ENCODE data around the gene MBIP.
"Not testable (repeated sequence)": the region's sequence is repeated elsewhere in the genome, so short reads cannot be mapped to it uniquely, and the experiment has no call there.

Gene MBIP

GRCh38 chr14:36341811-36342210 lies 21.4 kb upstream of the MBIP start:
- H3K27ac ChIP-seq (ENCODE audit: low read depth in 2 of 2, low read length in 2 of 2); H3K9me3 ChIP-seq (ENCODE audit: control insufficient read depth in 2 of 2, low read length in 2 of 2); H3K36me3 ChIP-seq (ENCODE audit: control insufficient read depth in 2 of 2, insufficient read depth in 2 of 2, low read length in 2 of 2); H3K4me3 ChIP-seq (ENCODE audit: low read length in 2 of 2); H3K4me1 ChIP-seq (ENCODE audit: control insufficient read depth in 2 of 2, insufficient read depth in 2 of 2, low read length in 2 of 2); H3K9ac ChIP-seq (ENCODE audit: low read depth in 1 of 2, low read length in 2 of 2); H3K27me3 ChIP-seq (ENCODE audit: control insufficient read depth in 2 of 2, insufficient read depth in 2 of 2, low read length in 2 of 2): not testable (repeated sequence)

- Histone ChIP-seq H3K27ac (ENCODE audit: low read depth in 2 of 2, low read length in 2 of 2) (no peak overlapping the region), H3K4me1 (ENCODE audit: control insufficient read depth in 2 of 2, insufficient read depth in 2 of 2, low read length in 2 of 2) (no peaks in the 10 kb centered on the region), H3K4me3 (ENCODE audit: low read length in 2 of 2) (no peak overlapping the region), H3K27me3 (ENCODE audit: control insufficient read depth in 2 of 2, insufficient read depth in 2 of 2, low read length in 2 of 2) (peaks cover 0 to 5% of the 10 kb centered on the region in 2 donors), H3K36me3 (ENCODE audit: control insufficient read depth in 2 of 2, insufficient read depth in 2 of 2, low read length in 2 of 2) (no peaks in the 10 kb centered on the region), H3K9ac (ENCODE audit: low read depth in 1 of 2, low read length in 2 of 2) (no peak overlapping the region), H3K9me3 (ENCODE audit: control insufficient read depth in 2 of 2, low read length in 2 of 2) (no peaks in the 10 kb centered on the region)
Observed at GRCh38 chr14:36340276-36340890, 19.9 kb upstream of the MBIP start.

GRCh38 chr14:36339816-36340215 lies 19.4 kb upstream of the MBIP start:
- H3K9ac ChIP-seq (ENCODE audit: low read depth in 1 of 2, low read length in 2 of 2): no peak overlapping the region
- no peak overlapping the region for H3K4me3 ChIP-seq (ENCODE audit: low read length in 2 of 2)
- H3K27me3 ChIP-seq (ENCODE audit: control insufficient read depth in 2 of 2, insufficient read depth in 2 of 2, low read length in 2 of 2): peaks cover 0 to 3% of the 10 kb centered on the region in 2 donors
- no peak overlapping the region for H3K27ac ChIP-seq (ENCODE audit: low read depth in 2 of 2, low read length in 2 of 2)
- no peaks in the 10 kb centered on the region for H3K36me3 ChIP-seq (ENCODE audit: control insufficient read depth in 2 of 2, insufficient read depth in 2 of 2, low read length in 2 of 2)
- H3K9me3 ChIP-seq (ENCODE audit: control insufficient read depth in 2 of 2, low read length in 2 of 2): no peaks in the 10 kb centered on the region
- no peaks in the 10 kb centered on the region for H3K4me1 ChIP-seq (ENCODE audit: control insufficient read depth in 2 of 2, insufficient read depth in 2 of 2, low read length in 2 of 2)

- Histone ChIP-seq H3K27ac (ENCODE audit: low read depth in 2 of 2, low read length in 2 of 2) (no peak overlapping the region), H3K4me1 (ENCODE audit: control insufficient read depth in 2 of 2, insufficient read depth in 2 of 2, low read length in 2 of 2) (no peaks in the 10 kb centered on the region), H3K9ac (ENCODE audit: low read depth in 1 of 2, low read length in 2 of 2) (no peak overlapping the region), H3K36me3 (ENCODE audit: control insufficient read depth in 2 of 2, insufficient read depth in 2 of 2, low read length in 2 of 2) (no peaks in the 10 kb centered on the region), H3K9me3 (ENCODE audit: control insufficient read depth in 2 of 2, low read length in 2 of 2) (no peaks in the 10 kb centered on the region), H3K4me3 (ENCODE audit: low read length in 2 of 2) (no peak overlapping the region), H3K27me3 (ENCODE audit: control insufficient read depth in 2 of 2, insufficient read depth in 2 of 2, low read length in 2 of 2) (peaks cover 0 to 3% of the 10 kb centered on the region in 2 donors)
Observed at GRCh38 chr14:36333119-36333518, 12.7 kb upstream of the MBIP start.

GRCh38 chr14:36327573-36327972 lies 7.1 kb upstream of the MBIP start:
- not testable (repeated sequence) for H3K4me3 ChIP-seq (ENCODE audit: low read length in 2 of 2); H3K27me3 ChIP-seq (ENCODE audit: control insufficient read depth in 2 of 2, insufficient read depth in 2 of 2, low read length in 2 of 2); H3K9me3 ChIP-seq (ENCODE audit: control insufficient read depth in 2 of 2, low read length in 2 of 2); H3K9ac ChIP-seq (ENCODE audit: low read depth in 1 of 2, low read length in 2 of 2); H3K4me1 ChIP-seq (ENCODE audit: control insufficient read depth in 2 of 2, insufficient read depth in 2 of 2, low read length in 2 of 2); H3K36me3 ChIP-seq (ENCODE audit: control insufficient read depth in 2 of 2, insufficient read depth in 2 of 2, low read length in 2 of 2); H3K27ac ChIP-seq (ENCODE audit: low read depth in 2 of 2, low read length in 2 of 2)

GRCh38 chr14:36325853-36326252 lies 5.4 kb upstream of the MBIP start:
- H3K9me3 ChIP-seq (ENCODE audit: control insufficient read depth in 2 of 2, low read length in 2 of 2): no peaks in the 10 kb centered on the region
- H3K27me3 ChIP-seq (ENCODE audit: control insufficient read depth in 2 of 2, insufficient read depth in 2 of 2, low read length in 2 of 2): no peaks in the 10 kb centered on the region
- H3K9ac ChIP-seq (ENCODE audit: low read depth in 1 of 2, low read length in 2 of 2): no peak overlapping the region
- H3K27ac ChIP-seq (ENCODE audit: low read depth in 2 of 2, low read length in 2 of 2): no peak overlapping the region
- H3K36me3 ChIP-seq (ENCODE audit: control insufficient read depth in 2 of 2, insufficient read depth in 2 of 2, low read length in 2 of 2): no peaks in the 10 kb centered on the region
- H3K4me3 ChIP-seq (ENCODE audit: low read length in 2 of 2): no peak overlapping the region
- H3K4me1 ChIP-seq (ENCODE audit: control insufficient read depth in 2 of 2, insufficient read depth in 2 of 2, low read length in 2 of 2): no peaks in the 10 kb centered on the region

- H3K27me3 ChIP-seq (ENCODE audit: control insufficient read depth in 2 of 2, insufficient read depth in 2 of 2, low read length in 2 of 2): no peaks in the 10 kb centered on the region
- H3K9me3 ChIP-seq (ENCODE audit: control insufficient read depth in 2 of 2, low read length in 2 of 2): no peaks in the 10 kb centered on the region
- no peaks in the 10 kb centered on the region for H3K4me1 ChIP-seq (ENCODE audit: control insufficient read depth in 2 of 2, insufficient read depth in 2 of 2, low read length in 2 of 2)
- H3K36me3 ChIP-seq (ENCODE audit: control insufficient read depth in 2 of 2, insufficient read depth in 2 of 2, low read length in 2 of 2): no peaks in the 10 kb centered on the region
- H3K9ac ChIP-seq (ENCODE audit: low read depth in 1 of 2, low read length in 2 of 2): no peak overlapping the region
- no peak overlapping the region for H3K27ac ChIP-seq (ENCODE audit: low read depth in 2 of 2, low read length in 2 of 2)
- H3K4me3 ChIP-seq (ENCODE audit: low read length in 2 of 2): no peak overlapping the region
Observed at GRCh38 chr14:36324897-36325296, 4.5 kb upstream of the MBIP start.

GRCh38 chr14:36320897-36321381 lies 502 bp upstream of the MBIP start:
- Histone ChIP-seq H3K9me3 (ENCODE audit: control insufficient read depth in 2 of 2, low read length in 2 of 2) (no peaks in the 10 kb centered on the region), H3K36me3 (ENCODE audit: control insufficient read depth in 2 of 2, insufficient read depth in 2 of 2, low read length in 2 of 2) (no peaks in the 10 kb centered on the region), H3K4me1 (ENCODE audit: control insufficient read depth in 2 of 2, insufficient read depth in 2 of 2, low read length in 2 of 2) (peaks cover 0 to 5% of the 10 kb centered on the region in 2 donors), H3K9ac (ENCODE audit: low read depth in 1 of 2, low read length in 2 of 2) (peak overlapping the region; percentile 10 to 94), H3K27ac (ENCODE audit: low read depth in 2 of 2, low read length in 2 of 2) (peak overlapping the region; percentile 85 to 86), H3K27me3 (ENCODE audit: control insufficient read depth in 2 of 2, insufficient read depth in 2 of 2, low read length in 2 of 2) (no peaks in the 10 kb centered on the region), H3K4me3 (ENCODE audit: low read length in 2 of 2) (peak overlapping the region; percentile 92 to 97)

GRCh38 chr14:36319899-36320199 lies 588 bp downstream of the MBIP start:
- Histone ChIP-seq H3K9ac (ENCODE audit: low read depth in 1 of 2, low read length in 2 of 2) (peak overlapping the region; percentile 85 to 94), H3K4me1 (ENCODE audit: control insufficient read depth in 2 of 2, insufficient read depth in 2 of 2, low read length in 2 of 2) (peaks cover 0 to 5% of the 10 kb centered on the region in 2 donors), H3K9me3 (ENCODE audit: control insufficient read depth in 2 of 2, low read length in 2 of 2) (no peaks in the 10 kb centered on the region), H3K27me3 (ENCODE audit: control insufficient read depth in 2 of 2, insufficient read depth in 2 of 2, low read length in 2 of 2) (no peaks in the 10 kb centered on the region), H3K4me3 (ENCODE audit: low read length in 2 of 2) (peak overlapping the region; percentile 92 to 97), H3K27ac (ENCODE audit: low read depth in 2 of 2, low read length in 2 of 2) (peak overlapping the region; percentile 85 to 86), H3K36me3 (ENCODE audit: control insufficient read depth in 2 of 2, insufficient read depth in 2 of 2, low read length in 2 of 2) (no peaks in the 10 kb centered on the region)

GRCh38 chr14:36317650-36318049 lies 2.8 kb downstream of the MBIP start:
- Histone ChIP-seq H3K36me3 (ENCODE audit: control insufficient read depth in 2 of 2, insufficient read depth in 2 of 2, low read length in 2 of 2) (peaks cover 0 to 9% of the 10 kb centered on the region in 2 donors), H3K27me3 (ENCODE audit: control insufficient read depth in 2 of 2, insufficient read depth in 2 of 2, low read length in 2 of 2) (no peaks in the 10 kb centered on the region), H3K4me3 (ENCODE audit: low read length in 2 of 2) (no peak overlapping the region), H3K9ac (ENCODE audit: low read depth in 1 of 2, low read length in 2 of 2) (no peak overlapping the region), H3K4me1 (ENCODE audit: control insufficient read depth in 2 of 2, insufficient read depth in 2 of 2, low read length in 2 of 2) (peaks cover 0 to 5% of the 10 kb centered on the region in 2 donors), H3K27ac (ENCODE audit: low read depth in 2 of 2, low read length in 2 of 2) (no peak overlapping the region), H3K9me3 (ENCODE audit: control insufficient read depth in 2 of 2, low read length in 2 of 2) (no peaks in the 10 kb centered on the region)

- no peaks in the 10 kb centered on the region for H3K9me3 ChIP-seq (ENCODE audit: control insufficient read depth in 2 of 2, low read length in 2 of 2)
- H3K9ac ChIP-seq (ENCODE audit: low read depth in 1 of 2, low read length in 2 of 2): no peak overlapping the region
- H3K4me1 ChIP-seq (ENCODE audit: control insufficient read depth in 2 of 2, insufficient read depth in 2 of 2, low read length in 2 of 2): peaks cover 0 to 5% of the 10 kb centered on the region in 2 donors
- H3K27me3 ChIP-seq (ENCODE audit: control insufficient read depth in 2 of 2, insufficient read depth in 2 of 2, low read length in 2 of 2): no peaks in the 10 kb centered on the region
- peaks cover 7 to 14% of the 10 kb centered on the region in 2 donors for H3K36me3 ChIP-seq (ENCODE audit: control insufficient read depth in 2 of 2, insufficient read depth in 2 of 2, low read length in 2 of 2)
- no peak overlapping the region for H3K4me3 ChIP-seq (ENCODE audit: low read length in 2 of 2)
- H3K27ac ChIP-seq (ENCODE audit: low read depth in 2 of 2, low read length in 2 of 2): no peak overlapping the region
Observed at GRCh38 chr14:36316131-36316530, 4.3 kb downstream of the MBIP start.

Data from mucosa of rectum (tissue), 2 donors.